Stomach (tissue), 9 donors: ENCODE data around the gene OR10H3. TPM values are rescaled to one million over a fixed set of nuclear protein-coding genes. Genes with fewer than 3 reads are reported as not detected.

Experiments
- DNase-seq, 2 donors: peaks; one replicate each; pipeline versions ENCODE4 v3.0.0 to v3.0.0-alpha.2; 2013 to 2019
- H3K27ac ChIP-seq, 5 donors: fragments of 200-600 bp in 4 of 5; sonication (generic) in 4 of 5; one replicate each; pipeline ENCODE4 v1.5.1; 2013 to 2019; ENCODE audit warnings: mild to moderate bottlenecking in 1 of 5, moderate library complexity in 1 of 5
- H3K27me3 ChIP-seq, 3 donors: fragments of 200-600 bp; sonication (generic); one replicate each; pipeline ENCODE4 v1.5.1; 2017 to 2019; ENCODE audit warnings: mixed run types in 1 of 3
- H3K36me3 ChIP-seq, 4 donors: fragments of 200-600 bp; sonication (generic); 1 replicate in 3 of 4; 2 replicates in 1 of 4; pipeline ENCODE4 v1.5.1; 2016 to 2019
- H3K4me1 ChIP-seq, 4 donors: fragments of 200-600 bp; sonication (generic); one replicate each; pipeline ENCODE4 v1.5.1; 2016 to 2019
- H3K4me3 ChIP-seq, 4 donors: fragments of 200-600 bp; sonication (generic) in 3 of 4; one replicate each; pipeline ENCODE4 v1.5.1; 2016 to 2019; ENCODE audit warnings: mild to moderate bottlenecking in 1 of 4
- H3K9me3 ChIP-seq, 4 donors: fragments of 200-600 bp; sonication (generic); one replicate each; pipeline ENCODE4 v1.5.1; 2016 to 2019
- EP300 ChIP-seq: sonication (generic); formaldehyde crosslinking; IDR thresholded peaks from one replicate; pipeline ENCODE4 v1.6.1; 2017; ENCODE audit warnings: antibody characterized with exemption
- POLR2A ChIP-seq, 4 donors: fragments of 450-650 bp; IDR thresholded peaks; one replicate each; pipeline ENCODE4 v1.6.1; 2016; ENCODE audit warnings: antibody characterized with exemption in 4 of 4, control low read depth in 2 of 4, mild to moderate bottlenecking in 1 of 4, moderate library complexity in 1 of 4
- POLR2AphosphoS5 ChIP-seq, 3 donors: sonication (generic); formaldehyde crosslinking; IDR thresholded peaks; one replicate each; pipeline ENCODE4 v1.6.1; 2016; ENCODE audit warnings: antibody characterized with exemption in 3 of 3
- WGBS, 5 donors: extraction: QIAGEN DNeasy Blood & Tissue Kit in 3 of 5; methylation state at CpG; one replicate each; pipeline versions ENCODE4 v1.1.5 to v1.1.7; 2013 to 2018; 5-methylcytosine and 5-hydroxymethylcytosine counted together
- intact Hi-C: fragments of 100-400 bp; cut with DNase I; formaldehyde crosslinking; loops from one replicate; pipeline ENCODE4 v1.15.1; 2023; ENCODE audit warnings: low total_unique reads
- polyA plus RNA-seq, 3 donors: library from polyadenylated mRNA; stranded (reverse); fragments of 200-250 nt; gene quantifications; one replicate each; pipeline ENCODE4 v1.2.3, GENCODE V29; 2013
- total RNA-seq, 5 donors: library from RNA; depleted of rRNA; stranded (reverse); fragments of >200 nt; gene quantifications; one replicate each; pipeline versions ENCODE4 v1.1.0 to v1.2.3, GENCODE V29; 2014 to 2016
- TF ChIP-seq, protein P1 (sequence below), 7 experiments: fragments of 450-650 bp in 4 of 7; fragments of 200-600 bp in 3 of 7; sonication (generic) in 3 of 7; IDR thresholded peaks; one replicate each; pipeline ENCODE4 v1.5.1; 2016 to 2019; ENCODE audit warnings: antibody characterized with exemption in 7 of 7, control low read depth in 2 of 7, mild to moderate bottlenecking in 1 of 7
- donor health status: healthy with polysubstance abuse.
- donor health status: Bipolar disorder and iron deficiency.
- donor health status: healthy.

The OR10H3 gene
- total and polyA plus RNA-seq, 8 donors = not detected

DNA sequence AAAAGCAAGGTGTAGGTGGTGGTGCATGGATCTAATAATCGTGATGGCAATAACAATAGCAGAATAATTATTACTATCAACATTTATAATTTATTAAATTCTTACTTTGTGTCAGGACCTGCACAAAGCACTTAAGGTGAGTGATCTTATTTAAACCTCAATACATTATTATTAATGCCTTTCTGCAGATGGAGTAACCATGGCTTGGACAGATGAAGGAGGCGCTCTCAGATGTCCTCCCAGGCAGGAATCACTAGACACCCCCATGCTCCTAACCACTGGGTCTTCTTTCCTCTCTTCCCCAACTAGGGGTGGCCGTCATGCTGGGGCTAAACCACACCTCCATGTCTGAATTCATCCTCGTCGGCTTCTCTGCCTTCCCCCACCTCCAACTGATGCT, 10.1 kb upstream of the OR10H3 start, which contains the start of gene OR10H2:
Gene OR10H2 (plus strand): TSS at position 301 of the 400 bp plus-strand sequence. CDS start 20 bp downstream, at position 321.
- Histone ChIP-seq H3K36me3 (no peaks in the 10 kb centered on the region), H3K9me3 (peaks cover 0 to 5% (median 0%) of the 10 kb centered on the region in 4 donors), H3K27ac (no peak within 1 kb of the TSS), H3K4me1 (no peaks in the 10 kb centered on the region), H3K27me3 (peaks cover 3 to 53% (median 17%) of the 10 kb centered on the region in 3 donors), H3K4me3 (no peak within 1 kb of the TSS)
- 70 to 85% (median 78%) methylated on average over 5 of the region's 5 CpGs for WGBS, 5 donors
- intact Hi-C loops = no loop called here
- no peak for DNase-seq
- TF ChIP-seq POLR2AphosphoS5 (IDR thresholded peaks at IDR 0.05) (no peak), POLR2A (IDR thresholded peaks at IDR 0.05) (no peak), EP300 (no peak)
- TF ChIP-seq, protein P1, sequence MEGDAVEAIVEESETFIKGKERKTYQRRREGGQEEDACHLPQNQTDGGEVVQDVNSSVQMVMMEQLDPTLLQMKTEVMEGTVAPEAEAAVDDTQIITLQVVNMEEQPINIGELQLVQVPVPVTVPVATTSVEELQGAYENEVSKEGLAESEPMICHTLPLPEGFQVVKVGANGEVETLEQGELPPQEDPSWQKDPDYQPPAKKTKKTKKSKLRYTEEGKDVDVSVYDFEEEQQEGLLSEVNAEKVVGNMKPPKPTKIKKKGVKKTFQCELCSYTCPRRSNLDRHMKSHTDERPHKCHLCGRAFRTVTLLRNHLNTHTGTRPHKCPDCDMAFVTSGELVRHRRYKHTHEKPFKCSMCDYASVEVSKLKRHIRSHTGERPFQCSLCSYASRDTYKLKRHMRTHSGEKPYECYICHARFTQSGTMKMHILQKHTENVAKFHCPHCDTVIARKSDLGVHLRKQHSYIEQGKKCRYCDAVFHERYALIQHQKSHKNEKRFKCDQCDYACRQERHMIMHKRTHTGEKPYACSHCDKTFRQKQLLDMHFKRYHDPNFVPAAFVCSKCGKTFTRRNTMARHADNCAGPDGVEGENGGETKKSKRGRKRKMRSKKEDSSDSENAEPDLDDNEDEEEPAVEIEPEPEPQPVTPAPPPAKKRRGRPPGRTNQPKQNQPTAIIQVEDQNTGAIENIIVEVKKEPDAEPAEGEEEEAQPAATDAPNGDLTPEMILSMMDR (IDR thresholded peaks at IDR 0.05) = no peak

DNA sequence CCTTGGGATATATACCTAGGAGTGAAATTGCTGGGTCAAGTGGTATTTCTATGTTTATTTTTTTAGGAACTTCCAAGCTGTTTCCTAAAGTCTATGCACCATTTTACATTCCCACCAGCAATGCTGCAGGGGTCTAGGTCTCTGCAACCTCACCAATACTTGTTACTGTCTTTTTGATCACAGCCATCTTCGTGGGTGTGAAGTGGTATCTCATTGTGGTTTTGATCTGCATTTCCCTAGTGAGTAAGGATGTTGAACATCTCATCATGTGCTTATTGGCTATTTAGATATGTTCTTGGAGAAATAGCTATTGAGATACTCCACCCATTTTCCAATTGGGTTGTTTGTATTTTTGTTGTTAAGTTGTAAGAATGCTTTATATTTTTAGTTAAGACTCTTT, 7.2 kb upstream of the OR10H3 start:
- intact Hi-C loops = no loop called here
- no peak overlapping the region for H3K4me3 ChIP-seq
- H3K27ac ChIP-seq = no peak overlapping the region
- H3K4me1 ChIP-seq = no peaks in the 10 kb centered on the region
- no peaks in the 10 kb centered on the region for H3K36me3 ChIP-seq
- H3K27me3 ChIP-seq = peaks cover 3 to 27% (median 6%) of the 10 kb centered on the region in 3 donors
- TF ChIP-seq POLR2A (IDR thresholded peaks at IDR 0.05) (no peak), EP300 (no peak), POLR2AphosphoS5 (IDR thresholded peaks at IDR 0.05) (no peak)
- TF ChIP-seq, protein P1 (IDR thresholded peaks at IDR 0.05) = no peak
- 26 to 43% (median 35%) methylated on average over 1 of the region's 1 CpG for WGBS, 5 donors
- H3K9me3 ChIP-seq = peaks cover 0 to 5% (median 0%) of the 10 kb centered on the region in 4 donors
- DNase-seq = no peak

DNA sequence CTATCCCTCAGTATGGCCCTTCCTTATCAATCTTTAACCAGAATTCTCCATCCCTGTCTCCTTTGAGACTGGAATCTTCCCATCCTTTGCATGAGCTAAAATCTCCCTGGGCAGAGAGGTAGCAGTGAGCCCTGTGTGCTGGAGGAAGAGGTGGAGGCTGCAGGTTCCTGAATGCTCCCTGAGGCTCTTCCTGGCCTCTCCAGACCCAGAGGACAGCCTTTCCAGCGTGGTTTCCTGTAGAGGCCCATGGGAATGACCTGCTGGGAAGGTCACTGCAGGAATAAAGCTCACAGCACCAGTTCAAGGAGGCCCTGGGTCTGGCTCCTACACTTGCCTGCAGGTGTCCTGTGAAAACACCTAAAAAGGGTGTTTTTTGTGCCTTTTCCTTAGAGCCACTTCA, 5.4 kb upstream of the OR10H3 start:
- H3K9me3 ChIP-seq = peaks cover 0 to 5% (median 0%) of the 10 kb centered on the region in 4 donors
- H3K4me1 ChIP-seq = no peaks in the 10 kb centered on the region
- no peak overlapping the region for H3K4me3 ChIP-seq
- 0 to 38% (median 16%) methylated on average over 1 of the region's 1 CpG for WGBS, 5 donors
- no peak for DNase-seq
- TF ChIP-seq EP300 (no peak), POLR2AphosphoS5 (IDR thresholded peaks at IDR 0.05) (no peak), POLR2A (IDR thresholded peaks at IDR 0.05) (no peak)
- TF ChIP-seq, protein P1 (IDR thresholded peaks at IDR 0.05) = no peak
- H3K27ac ChIP-seq = no peak overlapping the region
- peaks cover 0 to 14% (median 6%) of the 10 kb centered on the region in 3 donors for H3K27me3 ChIP-seq
- H3K36me3 ChIP-seq = no peaks in the 10 kb centered on the region
- intact Hi-C loops = no loop called here

DNA sequence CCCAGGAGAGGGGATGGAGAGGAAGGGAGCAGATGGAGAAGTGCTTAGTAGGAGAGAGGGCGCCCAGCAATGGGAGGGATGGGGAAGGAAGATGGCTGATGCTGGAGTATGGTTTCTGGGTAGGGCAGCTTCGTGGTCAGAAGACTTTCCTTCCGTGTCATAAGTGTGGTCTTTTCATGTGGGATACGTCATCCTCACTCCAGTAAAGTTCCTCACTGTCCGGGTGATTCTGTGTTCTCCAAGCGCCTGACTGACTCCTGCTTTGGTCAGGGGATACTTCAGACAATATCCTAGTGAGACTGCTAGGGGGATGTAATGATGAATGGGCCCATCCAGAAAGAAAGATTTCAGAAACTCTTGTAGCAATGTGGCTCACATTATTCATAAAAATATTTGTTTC, 3.9 kb upstream of the OR10H3 start:
- no peak overlapping the region for H3K27ac ChIP-seq
- no peak for DNase-seq
- H3K4me1 ChIP-seq = no peaks in the 10 kb centered on the region
- peaks cover 0 to 5% (median 0%) of the 10 kb centered on the region in 4 donors for H3K9me3 ChIP-seq
- intact Hi-C loops = no loop called here
- H3K36me3 ChIP-seq = no peaks in the 10 kb centered on the region
- WGBS, 5 donors = 42 to 71% (median 66%) methylated on average over 6 of the region's 6 CpGs
- no peaks in the 10 kb centered on the region for H3K27me3 ChIP-seq
- H3K4me3 ChIP-seq = no peak overlapping the region
- TF ChIP-seq, protein P1 (IDR thresholded peaks at IDR 0.05) = no peak
- TF ChIP-seq POLR2AphosphoS5 (IDR thresholded peaks at IDR 0.05) = no peak
- TF ChIP-seq EP300 = no peak
- no peak for TF ChIP-seq POLR2A (IDR thresholded peaks at IDR 0.05)
